PC-3 (cell line): ENCODE measurements around the gene SRGAP1. TPM values are rescaled to one million over a fixed set of nuclear protein-coding genes. Genes with fewer than 3 reads are reported as not detected.

ENCODE experiments used
- ATAC-seq: fragments of 200-7000 bp; cut with Tn5 transposase; 2 replicates; pipeline ENCODE4 v1.9.1; 2020; ENCODE audit warnings: mild to moderate bottlenecking, moderate library complexity
- BruUV-seq: library from RNA; stranded (reverse); fragments of 400-500 nt; replicated peaks from 2 replicates; lab custom pipeline; 2021; lab: Mats Ljungman, UMichigan
- CTCF ChIA-PET: fragments of 300-600 bp; sonication (Branson Sonifier 250); formaldehyde crosslinking; loops from one replicate; lab custom pipeline; 2022; ENCODE audit warnings: antibody characterized with exemption; lab: Charles Lee
- POLR2A ChIA-PET: fragments of 300-600 bp; sonication (Branson Sonifier 250); formaldehyde crosslinking; loops from one replicate; lab custom pipeline; 2022; ENCODE audit warnings: antibody characterized with exemption; ENCODE audit not compliant: unreplicated experiment; lab: Charles Lee
- DNase-seq: peaks from one replicate; pipeline ENCODE4 v3.0.0-alpha.2; 2015
- H2AFZ ChIP-seq: fragments of 300-600 bp; sonication (generic); 2 replicates; pipeline ENCODE4 v1.6.0; 2016; ENCODE audit warnings: antibody characterized with exemption, low read length
- H3F3A ChIP-seq: fragments of 300-600 bp; sonication (generic); one replicate; pipeline ENCODE4 v1.6.0; 2017; ENCODE audit warnings: antibody characterized with exemption, low read length, control low read depth, mild to moderate bottlenecking; ENCODE audit not compliant: unreplicated experiment
- H3K27ac ChIP-seq: fragments of 300-600 bp; sonication (generic); 2 replicates; pipeline ENCODE4 v1.5.1; 2016; ENCODE audit warnings: mild to moderate bottlenecking, low read length
- H3K27me3 ChIP-seq: fragments of 300-600 bp; sonication (generic); 2 replicates; pipeline ENCODE4 v1.6.1; 2016; ENCODE audit warnings: low read length, mixed read lengths
- H3K36me3 ChIP-seq: fragments of 300-600 bp; sonication (generic); 2 replicates; pipeline ENCODE4 v1.6.1; 2016; ENCODE audit warnings: low read depth, mixed run types, low read length, mixed read lengths
- H3K4me1 ChIP-seq: fragments of 300-600 bp; sonication (generic); 2 replicates; pipeline ENCODE4 v1.5.1; 2016; ENCODE audit warnings: low read length; ENCODE audit not compliant: insufficient read depth
- H3K4me2 ChIP-seq: fragments of 300-600 bp; sonication (generic); 2 replicates; pipeline ENCODE4 v1.6.0; 2016; ENCODE audit warnings: low read length
- H3K4me3 ChIP-seq: fragments of 300-600 bp; sonication (generic); 2 replicates; pipeline ENCODE4 v1.5.1; 2016; ENCODE audit warnings: mild to moderate bottlenecking, low read length, mixed read lengths
- H3K79me2 ChIP-seq: fragments of 300-600 bp; sonication (generic); 2 replicates; pipeline ENCODE4 v1.6.1; 2017; ENCODE audit warnings: low read length, mixed read lengths
- H3K9ac ChIP-seq: fragments of 300-600 bp; sonication (generic); 2 replicates; pipeline ENCODE4 v1.6.0; 2016; ENCODE audit warnings: mild to moderate bottlenecking, low read length
- H3K9me2 ChIP-seq: fragments of 300-600 bp; sonication (generic); replicated peaks from 2 replicates; pipeline ENCODE4 v1.6.1; 2016; ENCODE audit warnings: mixed run types, low read length, mixed read lengths
- H3K9me3 ChIP-seq: fragments of 300-600 bp; sonication (generic); 2 replicates; pipeline ENCODE4 v1.6.1; 2016; ENCODE audit warnings: low read length, mixed read lengths
- H4K20me1 ChIP-seq: fragments of 300-600 bp; sonication (generic); 2 replicates; pipeline ENCODE4 v1.6.1; 2016; ENCODE audit warnings: low read length, mixed read lengths
- CTCF ChIP-seq: fragments of 300-600 bp; sonication (generic); conservative IDR thresholded peaks from 2 replicates; pipeline ENCODE4 v1.5.1; 2017; ENCODE audit warnings: antibody characterized with exemption, low read depth, mild to moderate bottlenecking, low read length
- EZH2 ChIP-seq: fragments of 300-600 bp; sonication (generic); IDR thresholded peaks from one replicate; pipeline ENCODE4 v1.6.1; 2017; ENCODE audit warnings: antibody characterized with exemption, mild to moderate bottlenecking, low read length; ENCODE audit not compliant: unreplicated experiment
- intact Hi-C: fragments of 100-400 bp; cut with micrococcal nuclease; formaldehyde crosslinking; loops from 2 replicates; pipeline ENCODE4 v1.9.0; 2023
- total RNA-seq: library from RNA; depleted of rRNA; stranded (reverse); fragments of >200 nt; gene quantifications from 2 replicates; pipeline ENCODE4 v1.2.3, GENCODE V29; 2014

SRGAP1 gene
- total RNA-seq, 1 experiment from 2014 or later, result 11.0 TPM

- no peak for ATAC-seq
- POLR2A ChIA-PET, result no interaction called here
- CTCF ChIA-PET, result no interaction called here
- Histone ChIP-seq H2AFZ (no peak overlapping the region), H3K4me1 (no peaks in the 10 kb centered on the region), H3K36me3 (no peaks in the 10 kb centered on the region), H3K9me3 (0 out of 2 replicates have a peak, but pooled peaks cover 5% of the 10 kb centered on the region), H3K27ac (no peak overlapping the region), H3F3A (no peaks in the 10 kb centered on the region), H3K4me3 (no peak overlapping the region), H4K20me1 (no peaks in the 10 kb centered on the region), H3K9ac (no peak overlapping the region), H3K9me2 (no peaks in the 10 kb centered on the region), H3K27me3 (no peaks in the 10 kb centered on the region), H3K4me2 (no peak overlapping the region), H3K79me2 (no peaks in the 10 kb centered on the region)
- BruUV-seq, result no TSS peak
- no peak for DNase-seq
- intact Hi-C loops, result no loop called here
- TF ChIP-seq EZH2, result no peak
These were observed 21.5 kb upstream of the SRGAP1 start for GRCh38 chr12:63823040-63823439.

DNA sequence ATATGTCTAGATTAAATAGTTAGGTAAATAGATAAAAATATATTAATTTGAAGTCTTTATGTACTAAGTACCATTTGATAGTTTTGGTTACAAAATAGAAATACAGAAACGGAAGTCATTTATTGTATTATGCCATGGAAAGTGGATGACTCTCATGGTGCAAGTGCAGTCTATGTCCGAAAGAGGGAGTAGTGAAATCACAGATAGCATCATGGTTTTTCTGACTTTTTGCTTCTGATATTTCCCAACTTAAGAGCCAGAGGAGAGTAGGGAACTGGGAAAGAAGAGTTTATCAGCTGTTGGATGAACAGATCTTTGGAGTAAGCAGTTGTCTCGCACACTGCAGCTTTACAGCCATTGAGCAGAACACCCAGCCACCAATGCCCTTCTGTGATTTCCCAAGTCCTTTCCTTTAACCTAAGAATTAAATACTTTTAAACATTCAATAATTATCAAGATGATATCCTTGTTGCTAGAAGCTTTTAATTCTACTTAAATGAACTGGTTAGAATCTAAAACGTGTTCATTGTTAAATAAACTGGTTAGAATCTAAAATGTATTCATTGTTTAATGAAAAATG lies 18.4 kb upstream of the SRGAP1 start:
- no peaks in the 10 kb centered on the region for H3K9me2 ChIP-seq
- ATAC-seq (peak; percentile 84), DNase-seq (peak; percentile 80)
- no peaks in the 10 kb centered on the region for H3K4me1 ChIP-seq
- H3K36me3 ChIP-seq, result no peaks in the 10 kb centered on the region
- no peaks in the 10 kb centered on the region for H3K27me3 ChIP-seq
- H3F3A ChIP-seq, result no peaks in the 10 kb centered on the region
- no peak overlapping the region for H3K27ac ChIP-seq
- peak overlapping the region; percentile 32; the same call in 1 of the 2 replicates for H2AFZ ChIP-seq
- no peaks in the 10 kb centered on the region for H4K20me1 ChIP-seq
- no peaks in the 10 kb centered on the region for H3K79me2 ChIP-seq
- ChIA-PET POLR2A (no interaction called here), CTCF (no interaction called here)
- no TSS peak for BruUV-seq
- H3K4me2 ChIP-seq, result 0 out of 2 replicates have a peak overlapping the region, but pooled peaks have one; percentile 37
- TF ChIP-seq CTCF (peak; percentile 92), EZH2 (no peak)
- intact Hi-C loops, result loop anchor here (1.0 to 5.0 kb wide), 4 partner anchors 410 to 871 kb away; no protein-coding TSS in a partner anchor
- H3K4me3 ChIP-seq, result no peak overlapping the region
- H3K9ac ChIP-seq, result no peak overlapping the region
- H3K9me3 ChIP-seq, result no peaks in the 10 kb centered on the region

- H3K9me2 ChIP-seq, result no peaks in the 10 kb centered on the region
- H3F3A ChIP-seq, result no peaks in the 10 kb centered on the region
- H4K20me1 ChIP-seq, result no peaks in the 10 kb centered on the region
- ChIA-PET POLR2A (no interaction called here), CTCF (no interaction called here)
- no peak for DNase-seq
- H3K36me3 ChIP-seq, result no peaks in the 10 kb centered on the region
- H3K9me3 ChIP-seq, result no peaks in the 10 kb centered on the region
- H3K27ac ChIP-seq, result no peak overlapping the region
- no peaks in the 10 kb centered on the region for H3K4me1 ChIP-seq
- H2AFZ ChIP-seq, result no peak overlapping the region
- no peaks in the 10 kb centered on the region for H3K27me3 ChIP-seq
- no peak overlapping the region for H3K4me3 ChIP-seq
- H3K4me2 ChIP-seq, result no peak overlapping the region
- BruUV-seq, result no TSS peak
- no peak overlapping the region for H3K9ac ChIP-seq
- intact Hi-C loops, result loop anchor here (5.0 kb wide), 1 partner anchor 868 kb away; no protein-coding TSS in a partner anchor
- no peak for ATAC-seq
- H3K79me2 ChIP-seq, result no peaks in the 10 kb centered on the region
- no peak for TF ChIP-seq CTCF
These were observed 15.6 kb upstream of the SRGAP1 start for GRCh38 chr12:63828867-63829266.
